Measurements from ENCODE around the gene GLRX5.
"Not testable (repeated sequence)": the region's sequence is repeated elsewhere in the genome, so short reads cannot be mapped to it uniquely, and the experiment has no call there.

GLRX5 gene

GRCh38 chr14:95499354-95499750 lies 35.5 kb upstream of the GLRX5 start:
- no peak for DNase-seq

GRCh38 chr14:95500201-95500681 lies 34.6 kb upstream of the GLRX5 start:
- DNase-seq = no peak

GRCh38 chr14:95500772-95501401 lies 34.0 kb upstream of the GLRX5 start:
- no peak for DNase-seq

GRCh38 chr14:95502381-95502950 lies 32.4 kb upstream of the GLRX5 start:
- DNase-seq = no peak

- DNase-seq = no peak
These were observed 31.3 kb upstream of the GLRX5 start for GRCh38 chr14:95503365-95504134.

GRCh38 chr14:95504135-95505029 lies 30.5 kb upstream of the GLRX5 start:
- DNase-seq = no peak

GRCh38 chr14:95505030-95505589 lies 29.7 kb upstream of the GLRX5 start:
- no peak for DNase-seq

- DNase-seq = no peak
These were observed 27.7 kb upstream of the GLRX5 start for GRCh38 chr14:95507174-95507573.

GRCh38 chr14:95507701-95508103 lies 27.1 kb upstream of the GLRX5 start:
- DNase-seq = no peak

- no peak for DNase-seq
These were observed 26.5 kb upstream of the GLRX5 start for GRCh38 chr14:95508377-95508776.

- DNase-seq = no peak
These were observed 25.4 kb upstream of the GLRX5 start for GRCh38 chr14:95509495-95509894.

GRCh38 chr14:95510344-95510743 lies 24.5 kb upstream of the GLRX5 start:
- not testable (repeated sequence) for DNase-seq

GRCh38 chr14:95510804-95511203 lies 24.0 kb upstream of the GLRX5 start:
- no peak for DNase-seq

GRCh38 chr14:95511687-95512086 lies 23.2 kb upstream of the GLRX5 start:
- no peak for DNase-seq

- no peak for DNase-seq
These were observed 21.6 kb upstream of the GLRX5 start for GRCh38 chr14:95513291-95513690.

GRCh38 chr14:95514131-95515079 lies 20.4 kb upstream of the GLRX5 start:
- DNase-seq = peak; percentile 20

GRCh38 chr14:95515080-95515489 lies 19.8 kb upstream of the GLRX5 start:
- no peak for DNase-seq

- peak; percentile 50 for DNase-seq
These were observed 19.0 kb upstream of the GLRX5 start for GRCh38 chr14:95515596-95516552.

- DNase-seq = peak; percentile 26
These were observed 18.2 kb upstream of the GLRX5 start, which contains the start of gene SYNE3 for GRCh38 chr14:95516554-95517181. SYNE3 (minus strand) TSS chr14:95516650; CDS start chr14:95475821, 40,829 bp downstream.

Data from NCI-H1436 (cell line).